Endothelial cell of umbilical vein (primary cell): ENCODE data around the gene MAPK8. TPM values are rescaled to one million over a fixed set of nuclear protein-coding genes. Genes with fewer than 3 reads are reported as not detected.
"Not testable (repeated sequence)": the region's sequence is repeated elsewhere in the genome, so short reads cannot be mapped to it uniquely, and the experiment has no call there.

Experiments used
- BruUV-seq: library from RNA; stranded (reverse); fragments of 400-500 nt; replicated peaks from 2 replicates; lab custom pipeline; 2021; lab: Mats Ljungman, UMichigan
- CTCF ChIA-PET: fragments of 300-600, 350-600 bp; sonication (Branson Sonifier 250); formaldehyde crosslinking; loops from one replicate; lab custom pipeline; 2021; ENCODE audit warnings: antibody characterized with exemption, inconsistent platforms; lab: Charles Lee
- POLR2A ChIA-PET: fragments of 300-600, 350-600 bp; sonication (Branson Sonifier 250); formaldehyde crosslinking; loops from one replicate; lab custom pipeline; 2021; ENCODE audit warnings: antibody characterized with exemption, inconsistent platforms; lab: Charles Lee
- DNase-seq: peaks from one replicate; pipeline ENCODE4 v3.0.0-alpha.2; 2011; ENCODE audit warnings: low read depth, low spot score
- FAIRE-seq: peaks from 2 replicates; lab custom pipeline; 2011; peaks lifted over from hg19 to GRCh38; lab: Jason Lieb, UNC
- H2AFZ ChIP-seq: 2 replicates; pipeline ENCODE4 v1.6.0; 2012; ENCODE audit warnings: low read depth, low read length, control low read depth, inconsistent platforms
- H3K27ac ChIP-seq: 2 replicates; pipeline ENCODE4 v1.5.1; 2011; ENCODE audit warnings: low read depth, mild to moderate bottlenecking, control low read depth, low read length, moderate library complexity; ENCODE audit not compliant: insufficient read depth
- H3K27me3 ChIP-seq, 2 experiments: 2 replicates each; pipeline versions ENCODE4 v1.6.0 to v1.6.1; 2011; ENCODE audit warnings: low read length in 2 of 2, mixed read lengths in 1 of 2; ENCODE audit not compliant: control insufficient read depth in 2 of 2, insufficient read depth in 2 of 2
- H3K36me3 ChIP-seq, 2 experiments: 2 replicates in 1 of 2; 3 replicates in 1 of 2; pipeline ENCODE4 v1.5.1; 2011; ENCODE audit warnings: low read length in 2 of 2, mild to moderate bottlenecking in 1 of 2, moderate library complexity in 1 of 2; ENCODE audit not compliant: control insufficient read depth in 2 of 2, insufficient read depth in 2 of 2; ENCODE audit errors: extremely low read depth in 1 of 2
- H3K4me1 ChIP-seq: 3 replicates; pipeline ENCODE4 v1.5.1; 2011; ENCODE audit warnings: mild to moderate bottlenecking, low read length; ENCODE audit not compliant: control insufficient read depth, insufficient read depth; ENCODE audit errors: extremely low read depth
- H3K4me2 ChIP-seq: 2 replicates; pipeline ENCODE4 v1.6.1; 2011; ENCODE audit warnings: low read length, control low read depth, mixed read lengths; ENCODE audit not compliant: insufficient read depth
- H3K4me3 ChIP-seq, 3 experiments: fragments of 200-600 bp in 1 of 3; sonication (generic), shearing (Covaris generic) in 1 of 3; replicated peaks in 1 of 3; 2 replicates each; pipeline ENCODE4 v1.5.1; 2011 to 2016; ENCODE audit warnings: control low read depth in 3 of 3, low read length in 3 of 3, mild to moderate bottlenecking in 2 of 3, inconsistent platforms in 1 of 3, low read depth in 1 of 3, moderate library complexity in 1 of 3; ENCODE audit not compliant: insufficient read depth in 1 of 3
- H3K79me2 ChIP-seq: 2 replicates; pipeline ENCODE4 v1.6.0; 2012; ENCODE audit warnings: low read length, inconsistent platforms; ENCODE audit not compliant: control insufficient read depth, insufficient read depth
- H3K9ac ChIP-seq: replicated peaks from 2 replicates; pipeline ENCODE3; 2011; ENCODE audit warnings: low read length, control low read depth; ENCODE audit not compliant: insufficient read depth; ENCODE audit errors: extremely low read depth
- H3K9me1 ChIP-seq: replicated peaks from 3 replicates; pipeline ENCODE4 v1.6.0; 2011; ENCODE audit warnings: mild to moderate bottlenecking, low read length; ENCODE audit not compliant: control insufficient read depth, insufficient read depth; ENCODE audit errors: extremely low read depth
- H3K9me3 ChIP-seq: replicated peaks from 2 replicates; pipeline ENCODE4 v1.5.1; 2012; ENCODE audit warnings: low read length, inconsistent platforms; ENCODE audit not compliant: control insufficient read depth, insufficient read depth
- H4K20me1 ChIP-seq: replicated peaks from 2 replicates; pipeline ENCODE3; 2011; ENCODE audit warnings: mild to moderate bottlenecking, low read length; ENCODE audit not compliant: control insufficient read depth, insufficient read depth; ENCODE audit errors: extremely low read depth
- EZH2 ChIP-seq: IDR thresholded peaks from 2 replicates; pipeline ENCODE4 v1.6.1; 2012; ENCODE audit warnings: borderline replicate concordance, low read depth, mild to moderate bottlenecking, moderate library complexity, low read length, inconsistent platforms; ENCODE audit not compliant: severe bottlenecking
- GATA2 ChIP-seq: IDR thresholded peaks from 2 replicates; pipeline ENCODE4 v1.7.0; 2011; ENCODE audit warnings: low read depth, mild to moderate bottlenecking, moderate library complexity, mixed read lengths, low read length; ENCODE audit not compliant: insufficient read length, insufficient read depth
- JUN ChIP-seq: IDR thresholded peaks from 2 replicates; pipeline ENCODE4 v1.6.1; 2011; ENCODE audit warnings: borderline replicate concordance, low read depth; ENCODE audit not compliant: insufficient read length, insufficient read depth
- MYC ChIP-seq: IDR thresholded peaks from one replicate; pipeline ENCODE4 v1.6.1; 2011; ENCODE audit warnings: mild to moderate bottlenecking, low read depth, low read length
- POLR2AphosphoS5 ChIP-seq: IDR thresholded peaks from 2 replicates; pipeline ENCODE4 v1.6.1; 2012; ENCODE audit warnings: low read depth, mild to moderate bottlenecking, control low read depth, low read length, moderate library complexity; ENCODE audit not compliant: insufficient read depth
- dilution Hi-C: fragments of 300-500 bp; cut with MboI; formaldehyde crosslinking; loops from one replicate; pipeline ENCODE4 v1.15.0; 2019; ENCODE audit warnings: low sequenced_read_pairs; ENCODE audit not compliant: extremely low pct_ligation_motif_present
- intact Hi-C: fragments of 100-400 bp; cut with micrococcal nuclease; formaldehyde crosslinking; loops from one replicate; pipeline ENCODE4 v1.10.0; 2022
- polyA plus RNA-seq, 4 experiments: library from polyadenylated mRNA; depleted of rRNA in 3 of 4; stranded (reverse) in 3 of 4; unstranded in 1 of 4; fragments of >200 nt; gene quantifications; 2 replicates each; pipeline versions ENCODE4 v1.2.1 to v1.2.3, GENCODE V29; 2011 to 2012; ENCODE audit warnings: missing spikeins in 1 of 4
- total RNA-seq: library from RNA; stranded (reverse); gene quantifications from 2 replicates; pipeline ENCODE4 v1.2.3, GENCODE V29; 2021
- TF ChIP-seq, protein P1 (sequence below), 2 donors: IDR thresholded peaks; 1 replicate in 1 of 2; 2 replicates in 1 of 2; pipeline ENCODE4 v1.5.1; 2011; ENCODE audit warnings: low read length in 2 of 2, mild to moderate bottlenecking in 2 of 2, moderate library complexity in 2 of 2, control low read depth in 1 of 2, inconsistent platforms in 1 of 2, low read depth in 1 of 2; ENCODE audit not compliant: insufficient read depth in 1 of 2; ENCODE audit errors: extremely low read depth in 1 of 2
- TF ChIP-seq, protein P2 (sequence below): IDR thresholded peaks from 2 replicates; pipeline ENCODE4 v1.6.1; 2011; ENCODE audit not compliant: insufficient read depth, insufficient read length

The MAPK8 gene
- total and polyA plus RNA-seq, 2 donors (not counting 3 experiments of a cell fraction or from before 2014, with no cell fraction given), result 25.3 to 56.2 TPM

DNA sequence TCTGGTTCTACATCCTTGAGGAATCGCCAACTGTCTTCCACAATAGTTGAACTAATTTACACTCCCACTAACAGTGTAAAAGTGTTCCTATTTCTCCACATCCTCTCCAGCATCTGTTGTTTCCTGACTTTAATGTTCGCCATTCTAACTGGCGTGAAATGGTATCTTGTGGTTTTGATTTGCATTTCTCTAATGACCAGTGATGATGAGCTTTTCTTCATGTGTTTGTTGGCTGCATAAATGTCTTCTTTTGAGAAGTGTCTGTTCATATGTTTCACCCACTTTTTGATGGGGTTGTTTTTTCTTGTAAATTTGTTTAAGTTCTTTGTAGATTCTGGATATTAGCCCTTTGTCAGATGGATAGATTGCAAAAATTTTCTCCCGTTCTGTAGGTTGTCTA is 41.5 kb downstream of the MAPK8 start:
- H3K27ac ChIP-seq, FAIRE-seq, POLR2A ChIA-PET, H3K4me1 ChIP-seq, H3K4me2 ChIP-seq, DNase-seq, H3K9ac ChIP-seq, H3K9me1 ChIP-seq, H2AFZ ChIP-seq, H3K27me3 ChIP-seq, CTCF ChIA-PET, H4K20me1 ChIP-seq, dilution Hi-C loops, H3K4me3 ChIP-seq, intact Hi-C loops, H3K36me3 ChIP-seq, H3K9me3 ChIP-seq, BruUV-seq: not testable (repeated sequence)
- peaks cover 15% of the 10 kb centered on the region for H3K79me2 ChIP-seq

DNA sequence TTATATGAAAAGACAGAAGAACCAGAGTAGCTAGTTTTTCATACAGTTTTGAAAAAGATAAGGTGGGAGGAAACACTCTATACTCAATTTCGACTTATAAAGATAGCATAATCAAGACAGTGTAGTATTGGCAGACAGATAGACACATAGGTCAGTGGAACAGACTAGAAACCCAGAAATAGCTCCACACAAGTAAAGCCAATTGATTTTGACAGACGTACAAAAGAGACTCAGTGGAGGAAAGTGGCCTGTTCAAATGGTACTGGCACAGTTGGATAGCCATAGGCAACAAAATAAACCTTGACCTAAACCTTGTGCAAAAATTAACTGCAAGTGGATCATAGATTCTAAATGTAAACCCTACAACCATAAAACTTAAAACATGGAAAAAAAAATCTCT is 46.8 kb downstream of the MAPK8 start:
- no peaks in the 10 kb centered on the region for H4K20me1 ChIP-seq
- no peak overlapping the region for H3K27ac ChIP-seq
- peaks cover 4% of the 10 kb centered on the region for H3K4me1 ChIP-seq
- FAIRE-seq (no peak), DNase-seq (no peak)
- intact Hi-C loops (no loop called here), dilution Hi-C loops (no loop called here)
- H3K79me2 ChIP-seq, result peaks cover 14% of the 10 kb centered on the region
- BruUV-seq, result no TSS peak
- no peak overlapping the region for H3K4me2 ChIP-seq
- H2AFZ ChIP-seq, result no peak overlapping the region
- H3K9ac ChIP-seq, result no peak overlapping the region
- CTCF ChIA-PET, result interaction anchor here (0.9 to 2.3 kb wide), 3 partner anchors 10 to 305 kb away, joined by 3 to 7 read pairs (median 6); no protein-coding TSS in a partner anchor
- no peaks in the 10 kb centered on the region for H3K36me3 ChIP-seq
- H3K9me1 ChIP-seq, result no peaks in the 10 kb centered on the region
- POLR2A ChIA-PET, result no interaction called here
- no peak overlapping the region for H3K4me3 ChIP-seq
- TF ChIP-seq EZH2, result no peak
- no peak for TF ChIP-seq POLR2AphosphoS5
- TF ChIP-seq GATA2, result no peak
- TF ChIP-seq, protein P1, sequence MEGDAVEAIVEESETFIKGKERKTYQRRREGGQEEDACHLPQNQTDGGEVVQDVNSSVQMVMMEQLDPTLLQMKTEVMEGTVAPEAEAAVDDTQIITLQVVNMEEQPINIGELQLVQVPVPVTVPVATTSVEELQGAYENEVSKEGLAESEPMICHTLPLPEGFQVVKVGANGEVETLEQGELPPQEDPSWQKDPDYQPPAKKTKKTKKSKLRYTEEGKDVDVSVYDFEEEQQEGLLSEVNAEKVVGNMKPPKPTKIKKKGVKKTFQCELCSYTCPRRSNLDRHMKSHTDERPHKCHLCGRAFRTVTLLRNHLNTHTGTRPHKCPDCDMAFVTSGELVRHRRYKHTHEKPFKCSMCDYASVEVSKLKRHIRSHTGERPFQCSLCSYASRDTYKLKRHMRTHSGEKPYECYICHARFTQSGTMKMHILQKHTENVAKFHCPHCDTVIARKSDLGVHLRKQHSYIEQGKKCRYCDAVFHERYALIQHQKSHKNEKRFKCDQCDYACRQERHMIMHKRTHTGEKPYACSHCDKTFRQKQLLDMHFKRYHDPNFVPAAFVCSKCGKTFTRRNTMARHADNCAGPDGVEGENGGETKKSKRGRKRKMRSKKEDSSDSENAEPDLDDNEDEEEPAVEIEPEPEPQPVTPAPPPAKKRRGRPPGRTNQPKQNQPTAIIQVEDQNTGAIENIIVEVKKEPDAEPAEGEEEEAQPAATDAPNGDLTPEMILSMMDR (IDR thresholded peaks at IDR 0.05; ENCODE audit: extremely low read depth in 1 of 2, insufficient read depth in 1 of 2, low read depth in 1 of 2, low read length in 2 of 2), result no peak
- TF ChIP-seq JUN, result no peak
- TF ChIP-seq, protein P2, sequence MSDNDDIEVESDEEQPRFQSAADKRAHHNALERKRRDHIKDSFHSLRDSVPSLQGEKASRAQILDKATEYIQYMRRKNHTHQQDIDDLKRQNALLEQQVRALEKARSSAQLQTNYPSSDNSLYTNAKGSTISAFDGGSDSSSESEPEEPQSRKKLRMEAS, result no peak
- no peak for TF ChIP-seq MYC
- H3K27me3 ChIP-seq, result no peaks in the 10 kb centered on the region
- no peaks in the 10 kb centered on the region for H3K9me3 ChIP-seq
